ENCODE data around the gene GLRA3.
"Not testable (repeated sequence)": the region's sequence is repeated elsewhere in the genome, so short reads cannot be mapped to it uniquely, and the experiment has no call there.

Gene GLRA3

DNA sequence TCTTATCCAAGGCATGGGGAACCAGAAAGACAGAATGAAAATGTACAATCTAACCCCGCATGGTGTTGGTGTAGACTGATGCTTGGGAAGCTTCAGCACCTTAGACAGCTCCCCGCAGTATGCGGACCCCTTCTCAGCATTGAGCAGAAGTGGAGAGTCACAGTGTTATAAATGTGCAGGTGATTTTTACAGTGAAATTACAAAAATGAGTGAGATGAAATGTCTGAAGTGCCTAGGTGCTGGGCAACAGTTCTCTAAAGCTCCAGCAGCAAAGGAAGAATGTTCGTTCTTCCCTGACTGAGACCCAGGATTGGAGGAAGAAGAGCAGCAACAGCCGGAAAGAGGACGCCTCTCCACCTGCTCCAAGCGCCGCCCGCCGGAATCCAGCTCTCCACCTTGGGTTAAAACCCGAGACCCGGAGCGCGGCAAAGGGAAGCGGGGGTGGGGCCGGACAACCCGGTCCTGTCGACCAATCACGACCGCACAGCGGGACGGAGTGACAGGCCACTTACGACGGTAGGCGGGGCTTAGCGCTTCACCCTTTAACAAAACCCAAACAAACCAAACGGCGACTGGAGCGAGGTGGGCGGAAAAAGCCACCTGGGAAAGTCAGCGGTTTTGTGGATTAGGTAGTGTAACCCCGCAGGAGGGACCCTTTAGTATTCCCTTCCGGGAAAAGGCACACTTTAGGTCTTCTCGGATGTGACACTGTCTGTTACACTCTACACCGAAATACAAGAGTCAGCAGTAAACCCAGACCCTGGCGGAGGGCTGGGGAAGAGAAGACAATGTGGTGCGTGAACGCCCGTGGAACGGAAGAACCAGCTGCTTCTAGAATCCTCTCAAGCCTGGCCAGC is at the start of gene GLRA3:
GLRA3 (minus strand) TSS at position 403 of the 857 bp plus-strand sequence. CDS start 436 bp downstream, outside the sequence.
- no peak for DNase-seq (ENCODE audit: low read depth in 3 of 3, low spot score in 1 of 3)

DNA sequence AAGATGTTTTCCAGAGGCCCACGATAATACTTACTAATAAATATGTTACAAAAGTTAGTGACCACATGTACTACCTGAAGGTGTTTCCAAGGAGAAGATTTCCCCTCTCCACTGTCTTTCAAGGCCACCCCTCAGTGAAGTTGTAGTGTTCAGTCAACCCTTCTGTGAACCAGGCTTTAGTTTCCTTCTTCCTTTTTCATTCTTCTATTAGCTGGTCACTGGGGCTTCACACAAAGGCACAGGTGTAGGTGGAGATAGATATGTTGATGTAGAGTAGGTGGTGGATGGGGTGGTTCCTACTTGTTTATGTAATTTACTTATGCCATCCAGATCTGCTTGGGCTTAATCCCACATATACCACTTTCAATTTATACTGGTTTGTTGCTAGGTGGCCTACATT is 45.9 kb upstream of the GLRA3 start:
- DNase-seq (ENCODE audit: low read depth in 3 of 3, low spot score in 1 of 3) = no peak

DNA sequence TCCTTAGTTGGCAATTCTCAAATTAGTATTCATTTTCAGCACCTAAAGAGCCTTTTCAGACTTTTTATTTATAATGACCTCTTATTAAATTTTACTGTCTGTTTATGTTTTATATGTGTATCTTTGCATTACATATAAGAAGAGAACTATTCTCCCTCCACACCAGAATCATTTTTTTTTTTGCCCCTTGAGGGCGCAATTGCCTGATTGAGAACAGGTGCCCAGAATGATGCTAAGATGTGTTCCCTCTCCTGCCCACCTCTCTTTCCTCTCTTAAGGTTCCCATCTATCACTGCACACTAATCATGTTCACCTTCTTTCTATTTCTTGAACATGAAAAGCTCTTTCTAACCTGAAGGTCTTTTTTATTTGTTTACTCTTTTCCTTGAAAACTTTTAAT is 44.9 kb upstream of the GLRA3 start:
- no peak for DNase-seq (ENCODE audit: low read depth in 3 of 3, low spot score in 1 of 3)

DNA sequence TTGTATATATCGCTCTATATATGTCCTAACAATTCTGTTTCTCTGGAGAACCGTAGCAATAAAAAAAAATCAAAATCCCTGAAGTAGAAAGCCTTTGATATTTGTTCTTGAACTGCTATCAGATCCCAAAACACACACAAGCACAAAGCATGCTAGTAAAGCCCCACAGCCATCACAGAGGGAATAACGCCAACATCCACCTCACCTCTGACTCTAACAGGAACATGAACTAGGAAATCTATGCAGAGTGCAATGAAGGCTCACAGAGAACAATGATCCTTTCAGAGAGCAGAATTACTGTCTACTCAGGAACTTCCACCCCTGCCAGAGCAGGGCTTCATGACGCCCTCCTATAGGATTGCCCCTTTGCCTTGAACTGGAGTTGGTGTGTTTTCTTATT is 44.1 kb upstream of the GLRA3 start:
- not testable (repeated sequence) for DNase-seq (ENCODE audit: low read depth in 3 of 3, low spot score in 1 of 3)

DNA sequence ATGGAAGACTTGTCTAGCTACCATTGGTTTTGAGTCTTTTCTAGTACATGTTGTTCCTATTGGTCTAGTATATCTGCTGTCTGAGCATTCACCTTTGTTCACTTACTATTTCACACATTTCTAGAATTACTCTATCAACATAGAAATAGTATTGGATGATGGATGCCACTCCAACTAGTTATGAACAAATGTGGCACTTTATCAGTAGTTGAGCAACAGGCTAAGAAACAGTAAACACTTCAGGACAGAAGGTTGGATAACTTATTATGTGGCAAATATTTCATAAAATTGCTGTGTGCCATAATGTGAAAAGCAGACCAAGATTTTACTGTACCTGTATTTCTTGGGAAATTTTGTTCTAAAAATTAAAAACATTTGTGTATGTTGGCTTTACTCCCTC is 42.4 kb upstream of the GLRA3 start:
- DNase-seq (ENCODE audit: low read depth in 3 of 3, low spot score in 1 of 3) = no peak

DNA sequence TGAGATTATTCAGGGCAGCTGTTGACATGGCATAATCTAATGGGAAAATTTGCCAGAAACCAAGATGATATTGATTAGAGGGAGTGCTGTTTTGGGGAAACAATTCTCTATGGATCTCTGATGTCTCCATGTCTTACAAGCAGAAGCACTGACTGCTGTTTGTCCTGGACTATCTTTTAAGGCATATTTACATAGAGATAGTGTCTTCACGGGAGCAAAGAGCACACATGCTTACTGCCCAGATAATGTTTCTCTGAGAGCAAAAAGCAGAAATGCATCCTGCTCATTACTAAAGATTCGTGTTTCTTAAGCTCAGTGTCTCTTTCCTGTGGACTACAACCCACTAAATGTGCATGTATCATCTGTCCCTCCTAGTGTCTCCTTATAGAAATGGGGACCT is 41.3 kb upstream of the GLRA3 start:
- no peak for DNase-seq (ENCODE audit: low read depth in 3 of 3, low spot score in 1 of 3)

DNA sequence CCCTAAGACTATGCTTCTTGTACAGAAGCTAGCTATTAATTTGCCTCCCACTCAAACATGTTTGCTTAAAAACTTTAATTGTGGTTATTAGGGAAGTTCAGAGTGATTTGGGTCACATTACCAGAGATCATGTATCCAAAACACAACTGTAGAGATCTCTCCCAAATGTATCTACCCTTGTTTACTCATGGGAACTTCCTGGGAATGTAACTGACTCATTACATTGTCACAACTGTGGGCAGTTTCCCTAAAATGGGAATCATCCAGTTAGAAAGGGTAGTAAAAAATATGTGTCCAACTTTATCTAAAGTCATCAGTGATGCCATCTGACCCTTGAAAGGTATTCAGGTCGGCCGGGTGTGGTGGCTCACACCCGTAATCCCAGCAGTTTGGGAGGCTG is 40.3 kb upstream of the GLRA3 start:
- no peak for DNase-seq (ENCODE audit: low read depth in 3 of 3, low spot score in 1 of 3)

DNA sequence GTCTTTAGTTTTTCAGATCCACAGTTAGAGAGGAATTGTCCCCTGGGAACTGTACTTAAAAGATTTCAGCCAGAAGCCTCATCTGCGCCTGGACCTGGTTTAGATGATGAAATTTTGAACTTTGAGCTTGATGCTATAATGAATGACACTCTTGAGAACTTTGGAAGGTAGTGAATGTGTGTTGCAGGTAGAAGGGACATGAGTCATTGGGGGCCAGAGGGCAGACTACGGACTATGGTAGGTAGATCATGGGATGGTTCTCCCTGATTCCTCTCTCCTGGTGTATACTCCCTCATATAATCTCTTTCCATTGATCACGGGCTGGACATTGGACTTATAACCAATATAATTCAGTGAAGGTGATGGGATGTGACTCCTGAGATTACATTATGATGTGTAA is 38.9 kb upstream of the GLRA3 start:
- no peak for DNase-seq (ENCODE audit: low read depth in 3 of 3, low spot score in 1 of 3)

DNA sequence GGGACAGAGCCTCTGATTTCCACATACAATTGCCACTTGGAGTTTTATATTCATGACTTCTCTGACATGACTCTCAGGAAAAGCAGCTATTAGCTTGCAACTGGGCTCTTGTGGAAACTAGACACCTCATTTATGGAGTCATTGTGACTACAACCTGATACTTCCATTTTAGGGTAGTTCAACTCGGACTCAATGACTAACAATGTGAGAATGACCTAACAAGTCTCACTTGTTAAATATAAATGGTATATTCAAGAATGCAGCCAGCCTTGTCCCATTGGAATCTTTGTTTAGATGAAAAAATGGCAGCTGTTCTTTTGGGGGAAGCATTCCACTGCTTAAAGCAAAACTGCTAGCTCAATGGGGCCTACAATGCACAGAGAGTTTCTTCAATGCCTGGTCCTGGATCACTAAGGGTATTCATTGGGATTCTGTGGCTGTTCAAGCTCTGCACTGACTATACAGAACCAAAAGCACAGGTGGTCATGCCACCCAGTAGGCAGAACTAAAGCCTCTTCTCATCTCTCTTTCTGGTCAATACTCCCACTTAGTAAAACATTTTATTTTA is 36.5 kb upstream of the GLRA3 start:
- no peak for DNase-seq (ENCODE audit: low read depth in 3 of 3, low spot score in 1 of 3)

DNA sequence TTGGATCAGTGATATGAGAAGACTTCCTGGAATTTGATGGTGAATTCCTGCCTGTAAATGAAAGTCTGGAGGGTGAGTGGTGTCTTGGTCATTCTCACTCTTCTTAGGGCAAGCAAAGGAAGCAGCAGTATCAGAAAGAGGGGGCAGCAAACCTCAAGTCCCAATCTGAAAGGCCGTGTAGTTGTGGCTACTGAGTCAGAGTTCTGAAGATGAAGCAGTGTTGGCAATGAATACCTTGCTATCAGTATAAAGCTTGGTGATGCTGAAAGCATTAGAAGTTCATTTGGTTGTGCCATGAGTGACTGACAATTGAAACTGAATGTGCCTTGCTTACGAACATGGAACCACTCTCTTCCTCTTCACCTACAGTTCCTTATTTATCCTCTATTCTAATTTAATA is 35.0 kb upstream of the GLRA3 start:
- no peak for DNase-seq (ENCODE audit: low read depth in 3 of 3, low spot score in 1 of 3)

DNA sequence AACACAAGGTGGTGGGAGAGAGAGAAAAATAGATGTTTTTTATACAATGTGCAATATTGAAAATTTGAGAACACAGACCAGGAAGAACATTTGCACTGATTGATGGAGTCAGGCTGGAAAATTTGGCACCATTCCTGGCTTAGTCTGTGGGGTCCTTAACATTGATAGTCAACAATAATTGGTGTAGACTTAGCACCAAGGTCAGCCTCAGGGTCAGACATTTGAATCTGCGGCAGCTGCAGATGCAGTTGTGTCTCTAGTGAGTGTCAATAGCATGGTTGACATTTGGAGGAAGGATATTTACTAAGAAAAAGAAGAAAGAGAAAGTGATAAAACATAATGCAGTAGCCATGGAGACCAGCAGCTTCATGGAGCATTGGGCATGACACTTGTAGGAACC is 31.5 kb upstream of the GLRA3 start:
- no peak for DNase-seq (ENCODE audit: low read depth in 3 of 3, low spot score in 1 of 3)

DNA sequence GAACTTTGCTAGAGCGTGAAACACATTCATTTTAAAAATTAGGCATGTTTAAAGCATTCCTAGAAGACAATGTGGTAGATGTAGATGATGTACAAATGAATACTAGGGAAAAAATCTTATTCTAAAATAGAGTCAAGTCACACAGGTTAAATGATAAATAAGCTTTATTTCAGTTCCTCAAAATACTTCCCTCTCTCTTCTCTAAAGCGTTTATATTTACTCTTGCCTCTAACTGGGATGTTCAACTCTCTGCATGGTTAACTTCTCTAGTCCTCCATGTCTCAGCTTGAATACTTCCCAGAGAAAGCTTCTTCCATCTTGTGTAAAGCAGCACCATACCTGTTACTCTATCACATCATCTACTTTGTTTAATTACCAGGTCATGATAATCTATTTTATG is 30.9 kb upstream of the GLRA3 start:
- DNase-seq (ENCODE audit: low read depth in 3 of 3, low spot score in 1 of 3) = no peak

DNA sequence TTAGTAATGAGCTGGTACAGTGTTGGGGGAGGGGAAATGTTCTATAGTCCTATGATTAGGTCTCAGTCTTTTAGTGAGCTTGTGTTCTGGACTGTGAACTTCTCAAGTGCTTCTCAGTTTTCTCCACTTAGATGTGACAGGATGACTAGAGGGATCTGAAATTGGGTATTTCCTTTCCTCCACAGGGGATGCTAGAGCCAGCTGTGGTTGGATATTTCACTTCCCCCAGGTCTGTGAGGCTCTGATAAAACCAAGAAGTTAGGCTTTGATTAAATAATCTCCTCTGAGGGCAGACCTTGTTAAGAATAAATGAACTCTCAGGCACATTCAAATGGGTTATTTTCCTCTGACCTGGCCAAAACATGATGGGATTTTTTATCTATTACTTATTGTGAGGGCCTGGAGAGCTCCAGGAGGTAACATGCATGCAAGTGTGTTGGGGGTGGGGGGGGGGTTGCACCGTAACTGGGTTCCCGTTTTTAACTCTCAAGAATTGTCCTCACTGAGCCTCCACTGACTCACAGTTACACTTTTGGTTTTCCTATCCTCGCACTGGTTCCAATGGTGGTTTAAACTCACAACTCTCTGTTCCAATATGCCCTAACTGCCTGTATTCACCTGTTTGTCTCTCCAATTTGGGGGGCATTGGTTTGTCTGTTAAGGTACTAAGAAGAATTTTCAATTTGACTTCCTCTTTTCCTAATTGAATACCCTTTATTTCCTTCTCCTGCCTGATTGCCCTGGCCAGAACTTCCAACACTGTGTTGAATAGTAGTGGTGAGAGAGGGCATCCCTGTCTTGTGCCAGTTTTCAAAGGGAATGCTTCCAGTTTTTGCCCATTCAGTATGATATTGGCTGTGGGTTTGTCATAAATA is 28.1 kb upstream of the GLRA3 start:
- no peak for DNase-seq (ENCODE audit: low read depth in 3 of 3, low spot score in 1 of 3)

DNA sequence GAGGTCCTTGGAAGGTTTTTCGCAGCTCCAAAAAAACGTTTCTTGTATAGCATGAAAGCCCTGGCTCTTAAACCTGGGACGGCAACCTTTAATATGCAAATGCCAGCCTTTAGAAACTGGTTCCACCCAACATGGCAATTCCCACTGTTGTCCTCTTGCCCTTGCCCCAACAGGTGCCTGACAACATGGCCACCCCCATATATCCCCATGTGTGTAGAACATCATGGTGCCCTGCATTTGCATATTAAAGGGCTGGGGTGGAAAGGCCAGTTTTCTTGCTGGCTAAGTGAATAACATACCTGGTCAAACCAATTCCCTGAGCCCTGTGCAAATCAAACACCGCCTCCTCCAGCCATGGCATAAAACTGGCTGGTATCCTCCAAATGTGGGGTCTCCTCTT is 26.0 kb upstream of the GLRA3 start:
- DNase-seq (ENCODE audit: low read depth in 3 of 3, low spot score in 1 of 3) = no peak

DNA sequence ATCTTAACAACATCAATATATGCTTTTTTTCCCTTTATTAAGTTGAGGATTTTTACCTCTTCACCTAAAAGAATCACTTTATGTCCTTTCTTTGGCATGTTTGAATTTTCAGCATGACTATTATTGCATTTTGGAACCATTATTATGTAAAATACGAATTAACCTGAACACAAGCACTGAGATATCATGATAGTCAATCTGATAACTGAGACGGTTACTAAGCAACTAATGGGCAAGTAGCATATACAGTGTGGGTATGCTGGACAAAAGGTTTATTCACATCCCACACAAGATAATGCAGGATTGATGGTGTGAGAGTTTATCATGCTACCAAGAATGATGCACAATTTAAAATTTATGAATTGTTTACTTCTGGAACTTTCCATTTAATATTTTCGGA is 24.6 kb upstream of the GLRA3 start:
- DNase-seq (ENCODE audit: low read depth in 3 of 3, low spot score in 1 of 3) = no peak

DNA sequence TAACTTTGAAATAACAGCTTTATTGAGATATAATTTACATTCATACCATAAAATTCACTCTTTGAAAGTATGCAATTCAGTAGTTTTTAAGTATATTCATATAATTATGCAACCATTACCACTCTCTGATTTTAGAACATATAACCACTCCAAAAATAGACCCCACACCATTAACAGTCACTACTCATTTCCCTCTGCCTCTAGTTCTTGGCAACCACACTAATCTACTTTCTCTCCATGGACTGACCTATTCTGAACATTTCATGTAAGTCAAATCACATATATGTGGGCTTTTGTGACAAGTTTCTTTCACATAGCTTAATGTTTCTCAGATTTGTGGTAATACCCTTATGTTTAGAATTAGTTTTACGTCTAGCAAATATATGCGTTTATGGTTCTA is 19.5 kb upstream of the GLRA3 start:
- DNase-seq (ENCODE audit: low read depth in 3 of 3, low spot score in 1 of 3) = no peak

DNA sequence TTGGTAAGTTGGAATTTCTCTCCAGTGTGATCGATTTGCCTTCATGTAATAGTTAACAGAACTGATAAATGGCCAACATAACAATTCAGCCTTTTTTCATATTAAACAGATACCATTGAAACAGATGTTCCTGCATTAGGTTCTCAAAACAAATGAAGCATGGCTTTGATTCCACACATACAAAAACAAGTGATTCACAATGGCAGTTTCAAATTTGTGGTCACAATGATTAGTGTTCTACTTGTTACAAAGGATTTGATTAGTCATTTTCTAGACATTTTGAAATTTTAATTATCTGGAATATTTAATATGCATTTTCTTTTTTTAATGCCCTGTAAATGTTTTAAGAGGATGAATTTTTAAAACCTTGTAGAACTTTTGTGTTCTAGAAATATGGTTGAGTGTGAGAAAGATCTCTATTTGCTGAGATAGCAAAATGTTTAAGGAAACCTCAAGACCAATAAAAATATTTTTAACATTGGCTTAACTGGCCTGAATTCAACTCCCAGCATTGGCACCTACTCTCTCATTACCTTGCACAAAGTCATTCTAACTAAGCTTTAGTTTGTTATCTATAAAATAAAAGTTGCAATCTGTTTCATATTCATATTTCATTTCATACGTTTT is 18.9 kb upstream of the GLRA3 start:
- DNase-seq (ENCODE audit: low read depth in 3 of 3, low spot score in 1 of 3) = no peak

DNA sequence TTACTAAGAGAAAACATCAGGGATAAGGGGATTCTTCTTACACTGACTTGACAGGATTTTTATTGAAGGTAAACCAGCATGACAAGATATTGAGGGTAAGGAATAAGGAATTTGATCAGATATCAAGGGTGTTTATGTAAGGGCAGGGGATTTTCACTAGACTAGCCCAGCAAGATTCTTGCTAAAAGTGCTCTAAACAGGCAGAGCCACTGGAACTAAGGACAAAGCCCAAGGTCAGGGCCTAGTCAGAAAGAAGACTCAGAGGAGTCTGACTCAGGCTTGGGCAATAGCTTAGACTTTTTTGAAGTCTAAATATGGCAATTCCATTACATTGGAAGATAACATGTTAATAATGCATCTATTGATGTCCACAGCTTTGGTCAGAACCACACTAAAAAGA is 6.5 kb upstream of the GLRA3 start:
- no peak for DNase-seq (ENCODE audit: low read depth in 3 of 3, low spot score in 1 of 3)

DNA sequence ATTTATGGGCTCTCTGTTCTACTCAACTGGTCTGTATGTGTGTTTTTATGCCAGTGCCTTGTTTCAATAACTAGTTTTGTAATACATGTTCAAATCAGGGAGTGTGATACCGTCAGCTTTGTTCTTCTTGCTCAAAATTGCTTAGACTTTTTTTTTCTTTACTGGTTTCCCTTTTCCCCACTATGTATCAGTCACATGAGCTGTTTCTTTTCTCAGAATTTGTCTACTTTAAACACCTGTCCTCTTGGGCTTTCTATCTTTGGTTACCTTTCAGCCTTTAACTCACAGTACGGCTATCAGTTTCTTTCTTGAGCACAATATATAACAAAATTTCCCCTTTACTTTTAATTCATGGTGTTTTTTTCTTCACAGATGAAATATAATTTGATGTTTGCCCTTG is 5.4 kb upstream of the GLRA3 start:
- no peak for DNase-seq (ENCODE audit: low read depth in 3 of 3, low spot score in 1 of 3)

DNA sequence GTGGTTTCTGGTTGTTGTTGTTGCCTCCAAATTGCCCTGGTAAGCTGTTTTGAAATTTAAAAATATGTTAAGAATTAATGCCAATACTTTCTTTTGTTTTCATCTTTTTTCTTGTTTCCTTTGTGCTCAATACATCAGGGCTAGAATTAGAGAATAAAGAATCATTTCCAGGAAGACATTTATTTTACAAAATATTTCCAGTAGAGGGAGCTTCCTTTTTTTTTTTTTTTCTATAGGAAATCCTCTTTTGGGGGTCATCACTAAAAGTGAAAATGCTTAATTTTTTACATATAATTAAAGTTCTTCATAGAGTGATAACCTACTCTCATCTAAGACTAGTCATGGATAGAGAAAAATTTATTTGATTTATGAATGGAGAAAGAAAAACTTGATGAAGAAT is 2.4 kb downstream of the GLRA3 start:
- no peak for DNase-seq (ENCODE audit: low read depth in 3 of 3, low spot score in 1 of 3)

DNA sequence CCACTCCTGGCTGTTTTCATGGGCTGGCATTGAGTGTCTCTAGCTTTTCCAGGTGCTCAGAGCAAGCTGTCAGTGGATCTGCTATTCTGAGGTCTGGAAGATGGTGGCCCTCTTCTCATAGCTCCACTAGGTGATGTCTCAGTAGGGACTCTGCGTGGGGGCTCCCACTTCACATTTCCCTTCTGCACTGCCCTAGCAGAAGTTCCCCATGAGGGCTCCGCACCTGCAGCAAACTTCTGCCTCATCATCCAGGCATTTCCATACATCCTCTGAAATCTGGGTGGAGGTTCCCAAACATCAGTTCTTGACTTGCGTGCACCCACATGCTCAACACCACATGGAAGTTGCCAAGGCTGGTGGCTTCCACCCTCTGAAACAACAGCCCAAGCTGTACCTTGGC is 13.8 kb downstream of the GLRA3 start:
- no peak for DNase-seq (ENCODE audit: low read depth in 3 of 3, low spot score in 1 of 3)

DNA sequence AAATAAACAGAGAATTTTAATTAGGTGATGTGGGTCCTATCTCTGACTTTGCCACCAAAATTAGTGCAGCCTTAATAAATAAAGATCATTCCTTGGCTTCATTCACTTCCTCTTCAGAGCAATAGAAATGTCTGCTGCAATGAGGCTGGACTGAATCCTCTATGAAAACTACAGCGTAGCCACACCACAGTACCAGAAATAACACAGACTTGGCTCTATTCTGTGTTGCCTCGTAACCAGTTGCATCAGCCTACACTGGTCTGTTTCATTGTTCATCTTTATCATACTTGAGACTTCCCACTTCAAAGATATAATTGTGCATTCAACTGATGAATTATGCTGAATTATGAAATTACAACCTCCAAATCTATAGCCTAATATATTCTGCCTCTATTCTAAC is 15.8 kb downstream of the GLRA3 start:
- DNase-seq (ENCODE audit: low read depth in 3 of 3, low spot score in 1 of 3) = no peak
